Keratinocyte (primary cell): ENCODE measurements around the gene PALD1.

Source experiments
- EZH2 ChIP-seq: IDR thresholded peaks from one replicate; pipeline ENCODE4 v1.6.1; 2012; ENCODE audit warnings: inconsistent platforms, mild to moderate bottlenecking, low read length, moderate library complexity
- TF ChIP-seq, protein P1 (sequence below), 3 experiments: IDR thresholded peaks in 1 of 3; conservative IDR thresholded peaks in 1 of 3; optimal IDR thresholded peaks in 1 of 3; 2 replicates in 2 of 3; 3 replicates in 1 of 3; pipeline versions ENCODE3 to v1.5.1; 2011; ENCODE audit warnings: low read length in 3 of 3, mild to moderate bottlenecking in 3 of 3, moderate library complexity in 2 of 3, control low read depth in 1 of 3, inconsistent platforms in 1 of 3; ENCODE audit not compliant: insufficient read depth in 2 of 3; ENCODE audit errors: extremely low read depth in 1 of 3

DNA sequence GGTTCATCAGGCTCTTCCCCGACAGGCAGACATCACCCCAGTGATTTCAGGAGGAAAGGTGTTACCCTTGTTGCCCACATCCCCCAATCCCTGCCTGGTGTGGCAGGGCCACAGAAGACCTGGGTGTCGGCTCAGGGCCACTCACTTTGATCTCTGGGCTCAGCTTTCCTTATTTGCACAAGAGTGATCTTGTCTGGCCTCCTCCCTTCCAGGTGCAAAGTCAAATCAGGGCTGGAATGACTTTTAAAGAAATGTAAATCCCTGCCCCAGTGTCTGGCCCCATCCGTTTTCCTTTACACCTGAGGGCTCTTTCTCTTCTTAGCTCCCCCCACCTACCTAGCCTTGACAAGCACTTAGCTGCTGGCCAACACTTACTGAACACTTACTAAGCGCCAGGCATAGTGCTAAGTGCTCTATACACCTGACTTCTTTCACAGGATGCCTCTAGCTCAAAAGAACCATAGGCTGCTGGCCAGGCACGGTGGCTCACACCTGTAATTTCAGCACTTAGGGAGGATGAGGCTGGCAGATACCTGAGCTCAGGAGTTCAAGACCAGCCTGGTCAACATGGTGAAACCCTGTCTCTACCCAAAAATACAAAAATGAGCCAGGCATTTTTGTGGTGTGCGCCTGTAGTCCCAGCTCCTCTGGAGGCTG is 36.1 kb upstream of the PALD1 start:
- TF ChIP-seq, protein P1, sequence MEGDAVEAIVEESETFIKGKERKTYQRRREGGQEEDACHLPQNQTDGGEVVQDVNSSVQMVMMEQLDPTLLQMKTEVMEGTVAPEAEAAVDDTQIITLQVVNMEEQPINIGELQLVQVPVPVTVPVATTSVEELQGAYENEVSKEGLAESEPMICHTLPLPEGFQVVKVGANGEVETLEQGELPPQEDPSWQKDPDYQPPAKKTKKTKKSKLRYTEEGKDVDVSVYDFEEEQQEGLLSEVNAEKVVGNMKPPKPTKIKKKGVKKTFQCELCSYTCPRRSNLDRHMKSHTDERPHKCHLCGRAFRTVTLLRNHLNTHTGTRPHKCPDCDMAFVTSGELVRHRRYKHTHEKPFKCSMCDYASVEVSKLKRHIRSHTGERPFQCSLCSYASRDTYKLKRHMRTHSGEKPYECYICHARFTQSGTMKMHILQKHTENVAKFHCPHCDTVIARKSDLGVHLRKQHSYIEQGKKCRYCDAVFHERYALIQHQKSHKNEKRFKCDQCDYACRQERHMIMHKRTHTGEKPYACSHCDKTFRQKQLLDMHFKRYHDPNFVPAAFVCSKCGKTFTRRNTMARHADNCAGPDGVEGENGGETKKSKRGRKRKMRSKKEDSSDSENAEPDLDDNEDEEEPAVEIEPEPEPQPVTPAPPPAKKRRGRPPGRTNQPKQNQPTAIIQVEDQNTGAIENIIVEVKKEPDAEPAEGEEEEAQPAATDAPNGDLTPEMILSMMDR (optimal IDR thresholded peaks at IDR 0.05 in 1 of 3, IDR thresholded peaks at IDR 0.05 in 1 of 3, conservative IDR thresholded peaks at IDR 0.05 in 1 of 3; ENCODE audit: extremely low read depth in 1 of 3, insufficient read depth in 2 of 3, low read length in 3 of 3): no peak
- TF ChIP-seq EZH2: no peak
